Measurements from ENCODE around the gene OR51V1. TPM values are rescaled to one million over a fixed set of nuclear protein-coding genes. Genes with fewer than 3 reads are reported as not detected.

Gene OR51V1
- total RNA-seq, 1 donor from 2014 or later, result not detected

DNA sequence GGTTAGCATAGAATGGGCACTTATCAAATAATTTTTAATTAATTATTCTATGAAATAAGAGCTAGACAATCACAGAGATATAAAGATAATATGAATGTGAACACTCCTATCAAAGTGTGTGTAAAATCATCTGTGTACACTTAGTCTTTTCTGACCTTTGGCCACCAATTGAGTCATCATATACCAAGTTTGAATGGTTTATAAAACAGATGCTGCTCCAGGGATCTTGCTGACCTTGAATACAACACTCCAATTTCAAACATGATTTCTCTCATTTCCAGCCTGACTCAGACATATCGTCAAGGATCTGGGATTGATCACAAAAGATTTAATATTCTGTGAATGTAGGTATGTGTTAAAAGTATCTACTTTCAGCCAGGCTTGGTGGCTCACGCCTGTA, 2.9 kb upstream of the OR51V1 start:
- Histone ChIP-seq H3K27me3 (no peaks in the 10 kb centered on the region), H3K9me3 (no peaks in the 10 kb centered on the region), H3K4me1 (no peaks in the 10 kb centered on the region), H3K36me3 (no peaks in the 10 kb centered on the region), H3K27ac (no peak overlapping the region), H3K4me3 (no peak overlapping the region)
- TF ChIP-seq, protein P1, sequence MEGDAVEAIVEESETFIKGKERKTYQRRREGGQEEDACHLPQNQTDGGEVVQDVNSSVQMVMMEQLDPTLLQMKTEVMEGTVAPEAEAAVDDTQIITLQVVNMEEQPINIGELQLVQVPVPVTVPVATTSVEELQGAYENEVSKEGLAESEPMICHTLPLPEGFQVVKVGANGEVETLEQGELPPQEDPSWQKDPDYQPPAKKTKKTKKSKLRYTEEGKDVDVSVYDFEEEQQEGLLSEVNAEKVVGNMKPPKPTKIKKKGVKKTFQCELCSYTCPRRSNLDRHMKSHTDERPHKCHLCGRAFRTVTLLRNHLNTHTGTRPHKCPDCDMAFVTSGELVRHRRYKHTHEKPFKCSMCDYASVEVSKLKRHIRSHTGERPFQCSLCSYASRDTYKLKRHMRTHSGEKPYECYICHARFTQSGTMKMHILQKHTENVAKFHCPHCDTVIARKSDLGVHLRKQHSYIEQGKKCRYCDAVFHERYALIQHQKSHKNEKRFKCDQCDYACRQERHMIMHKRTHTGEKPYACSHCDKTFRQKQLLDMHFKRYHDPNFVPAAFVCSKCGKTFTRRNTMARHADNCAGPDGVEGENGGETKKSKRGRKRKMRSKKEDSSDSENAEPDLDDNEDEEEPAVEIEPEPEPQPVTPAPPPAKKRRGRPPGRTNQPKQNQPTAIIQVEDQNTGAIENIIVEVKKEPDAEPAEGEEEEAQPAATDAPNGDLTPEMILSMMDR (IDR thresholded peaks at IDR 0.05), result no peak
- intact Hi-C loops (cut with DNase I), result no loop called here
- DNase-seq (ENCODE audit: low spot score in 2 of 2), result no peak

DNA sequence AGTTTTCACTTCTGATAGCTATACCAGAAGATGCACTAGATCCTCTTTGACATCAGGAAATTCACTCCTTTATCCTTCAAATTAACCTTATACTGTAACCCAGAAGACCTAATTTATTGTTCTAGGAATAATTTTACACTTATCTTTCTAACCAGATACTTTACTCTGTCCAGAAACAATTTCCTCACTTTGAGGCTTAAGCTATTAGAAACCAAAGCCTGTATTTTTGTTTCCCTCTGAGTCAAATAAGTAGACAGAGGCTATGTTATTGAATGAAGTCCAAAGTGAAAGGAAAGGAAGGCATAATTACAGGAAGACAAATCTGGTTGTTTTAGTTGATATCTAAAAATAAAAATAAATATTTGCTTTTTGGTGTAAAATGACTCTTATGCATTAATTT, 2.2 kb downstream of the OR51V1 start:
- H3K9me3 ChIP-seq, result no peaks in the 10 kb centered on the region
- no peaks in the 10 kb centered on the region for H3K4me1 ChIP-seq
- TF ChIP-seq, protein P1 (IDR thresholded peaks at IDR 0.05), result no peak
- no peaks in the 10 kb centered on the region for H3K27me3 ChIP-seq
- intact Hi-C loops (cut with DNase I), result no loop called here
- no peak overlapping the region for H3K27ac ChIP-seq
- H3K4me3 ChIP-seq, result no peak overlapping the region
- DNase-seq (ENCODE audit: low spot score in 2 of 2), result no peak
- H3K36me3 ChIP-seq, result no peaks in the 10 kb centered on the region

DNA sequence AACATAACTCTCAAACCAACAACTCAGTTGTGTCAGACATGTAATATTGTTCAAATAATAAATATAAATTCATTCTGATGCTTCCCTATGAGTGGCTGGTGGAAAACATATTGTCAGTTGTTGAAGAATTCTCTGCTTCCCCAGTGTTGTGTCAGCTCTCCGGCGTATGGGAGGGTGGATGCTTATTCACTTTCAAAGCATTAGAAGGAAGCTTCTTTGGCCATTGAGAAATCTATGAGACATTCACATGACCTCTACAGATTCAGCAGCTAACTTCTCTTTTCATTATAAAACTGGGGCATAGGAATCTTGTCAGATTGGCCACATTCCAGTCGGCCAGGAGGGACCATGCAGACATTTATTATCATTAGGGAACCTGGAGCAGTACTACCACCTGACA, 2.9 kb downstream of the OR51V1 start:
- Histone ChIP-seq H3K36me3 (no peaks in the 10 kb centered on the region), H3K9me3 (no peaks in the 10 kb centered on the region), H3K4me1 (no peaks in the 10 kb centered on the region), H3K27ac (no peak overlapping the region), H3K27me3 (no peaks in the 10 kb centered on the region), H3K4me3 (no peak overlapping the region)
- intact Hi-C loops (cut with DNase I), result no loop called here
- no peak for DNase-seq (ENCODE audit: low spot score in 2 of 2)
- TF ChIP-seq, protein P1 (IDR thresholded peaks at IDR 0.05), result no peak

DNA sequence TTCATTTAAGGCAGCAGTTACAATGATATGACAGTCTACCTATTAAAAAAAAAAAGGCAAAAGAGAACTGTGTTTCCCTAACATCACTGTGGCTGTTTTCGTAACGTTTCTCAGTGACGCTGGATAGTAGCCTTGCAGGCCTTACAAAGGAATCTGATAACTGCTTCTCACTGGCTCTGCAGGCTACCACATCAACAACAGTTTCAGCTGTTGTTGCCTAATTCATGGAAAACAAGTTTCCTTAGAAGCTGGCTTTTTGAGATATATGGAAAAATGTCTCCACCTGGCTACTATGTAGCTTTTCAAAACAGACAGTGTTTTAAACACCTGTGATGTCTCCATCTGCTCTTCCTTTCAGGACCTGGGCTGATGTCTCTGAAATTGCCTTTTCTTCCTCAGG, 3.8 kb downstream of the OR51V1 start:
- Histone ChIP-seq H3K36me3 (no peaks in the 10 kb centered on the region), H3K4me3 (no peak overlapping the region), H3K27me3 (no peaks in the 10 kb centered on the region), H3K27ac (no peak overlapping the region), H3K4me1 (no peaks in the 10 kb centered on the region), H3K9me3 (no peaks in the 10 kb centered on the region)
- DNase-seq (ENCODE audit: low spot score in 2 of 2), result no peak
- intact Hi-C loops (cut with DNase I), result no loop called here
- TF ChIP-seq, protein P1 (IDR thresholded peaks at IDR 0.05), result no peak

DNA sequence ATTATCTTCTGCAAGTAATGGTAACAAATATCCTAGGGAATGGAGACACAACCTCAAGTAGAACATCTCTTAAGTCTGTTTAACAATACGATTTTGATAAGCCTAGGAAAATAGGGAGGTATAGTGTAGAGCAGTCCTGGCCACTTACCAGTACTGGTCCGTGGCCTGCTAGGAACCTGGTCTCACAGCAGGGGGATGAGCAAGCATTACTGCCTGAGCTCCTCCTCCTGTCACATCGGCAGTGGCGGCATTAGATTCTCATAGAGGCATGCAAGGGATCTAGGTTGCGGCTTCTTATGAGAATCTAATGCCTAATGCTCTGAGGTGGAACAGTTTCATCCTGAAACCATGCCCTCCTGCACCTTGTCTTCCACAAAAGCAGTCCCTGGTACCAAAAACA, 4.4 kb downstream of the OR51V1 start:
- H3K9me3 ChIP-seq, result no peaks in the 10 kb centered on the region
- TF ChIP-seq, protein P1 (IDR thresholded peaks at IDR 0.05), result no peak
- no peak overlapping the region for H3K27ac ChIP-seq

DNA sequence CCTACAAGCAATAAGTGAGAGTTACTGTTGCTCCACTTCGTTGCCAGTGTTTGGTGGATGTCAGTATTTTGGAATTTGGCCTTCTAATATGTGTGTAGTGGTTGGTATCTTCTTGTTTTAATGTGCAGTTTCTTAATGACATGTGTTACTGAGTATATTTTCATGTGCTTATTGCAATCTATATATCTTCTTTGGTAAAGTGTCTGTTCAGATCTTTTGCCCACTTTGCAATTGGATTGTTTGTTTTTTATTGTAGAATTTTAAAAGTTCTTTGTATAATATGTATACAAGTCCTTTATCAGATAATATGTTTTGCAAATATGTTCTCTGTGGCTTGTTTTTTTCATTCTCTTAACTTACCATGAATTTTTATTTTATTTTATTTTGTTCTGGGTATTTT, 7.7 kb downstream of the OR51V1 start:
- H3K9me3 ChIP-seq, result no peaks in the 10 kb centered on the region
- no peak overlapping the region for H3K4me3 ChIP-seq
- no peak overlapping the region for H3K27ac ChIP-seq
- intact Hi-C loops (cut with DNase I), result no loop called here
- TF ChIP-seq, protein P1 (IDR thresholded peaks at IDR 0.05), result no peak
- H3K36me3 ChIP-seq, result no peaks in the 10 kb centered on the region
- no peaks in the 10 kb centered on the region for H3K4me1 ChIP-seq
- DNase-seq (ENCODE audit: low spot score in 2 of 2), result no peak
- H3K27me3 ChIP-seq, result no peaks in the 10 kb centered on the region

More for the DNA sequence above, 4.4 kb downstream of the OR51V1 start:
- H3K4me1 ChIP-seq, result no peaks in the 10 kb centered on the region
- no peaks in the 10 kb centered on the region for H3K36me3 ChIP-seq
- no peaks in the 10 kb centered on the region for H3K27me3 ChIP-seq
- intact Hi-C loops (cut with DNase I), result no loop called here
- H3K4me3 ChIP-seq, result no peak overlapping the region
- DNase-seq (ENCODE audit: low spot score in 2 of 2), result no peak
